CD4-positive, alpha-beta T cell treated with Interleukin-12 subunit alpha and Interleukin-12 subunit beta, for 1 hour (primary cell): ENCODE results near the gene LGR6.

Source experiments
- DNase-seq: peaks from one replicate; pipeline ENCODE4 v3.0.0-alpha.2; 2020

Gene LGR6

DNA sequence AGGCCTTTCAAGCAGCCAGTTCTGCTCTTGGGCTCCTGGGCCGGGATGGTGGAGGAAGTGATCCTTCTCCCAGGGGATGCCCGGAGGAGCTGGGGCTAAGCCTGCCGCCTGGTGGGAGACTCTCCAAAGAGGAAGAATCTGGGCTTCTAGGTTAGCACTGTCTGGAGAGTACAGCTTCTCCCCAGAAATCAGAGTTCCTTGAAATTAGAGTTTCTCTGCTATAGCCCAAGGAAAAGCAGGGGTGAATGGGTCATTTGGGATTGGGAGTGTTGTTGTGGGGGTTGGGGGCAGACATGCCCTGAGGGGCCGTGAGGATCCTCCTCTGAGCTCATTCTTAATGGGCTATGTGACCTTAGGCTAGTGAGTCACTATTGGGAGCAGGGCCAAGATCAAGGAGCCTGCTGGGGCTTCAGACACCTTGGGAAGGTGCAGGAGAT is 6.5 kb downstream of the LGR6 start:
- no peak for DNase-seq

DNA sequence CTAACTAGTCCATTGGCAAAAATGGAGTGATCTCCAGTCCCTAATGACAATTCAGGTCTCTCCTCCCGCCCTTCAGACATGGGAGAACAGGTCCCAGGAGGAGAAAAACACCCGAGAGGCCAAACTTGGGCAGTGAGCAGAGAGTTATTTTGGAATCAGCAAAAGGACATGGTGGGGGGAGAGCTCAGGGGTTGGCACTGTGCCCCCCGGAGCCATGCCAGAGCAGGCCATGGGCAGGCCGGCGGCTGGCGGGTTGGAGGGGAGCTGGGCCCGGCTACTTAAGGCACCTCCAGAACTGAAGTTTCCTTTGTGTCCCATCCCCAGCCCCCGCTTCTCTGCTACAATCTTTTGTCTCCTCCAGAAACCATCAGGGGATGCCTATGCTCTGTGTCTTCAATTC is 7.1 kb downstream of the LGR6 start:
- no peak for DNase-seq

DNA sequence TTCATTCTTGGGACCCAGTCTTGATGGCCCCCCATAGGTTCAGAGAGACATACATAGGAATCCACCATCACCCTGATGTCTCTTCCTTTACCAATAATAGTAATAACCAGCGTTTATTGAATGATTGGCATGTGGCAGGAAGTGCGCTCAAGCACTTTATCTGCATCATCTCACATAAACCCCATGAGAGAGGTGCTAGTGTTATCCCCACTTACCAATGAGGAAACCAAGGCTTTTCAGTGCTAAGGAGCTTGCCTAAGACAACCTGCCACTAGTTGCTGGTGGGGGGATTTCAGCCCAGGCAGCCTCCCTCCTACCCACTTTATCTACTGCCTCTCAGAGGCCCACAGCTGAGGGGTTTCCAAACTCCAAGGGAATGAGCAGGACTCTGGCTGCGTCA is 7.7 kb downstream of the LGR6 start:
- DNase-seq: peak; percentile 41

DNA sequence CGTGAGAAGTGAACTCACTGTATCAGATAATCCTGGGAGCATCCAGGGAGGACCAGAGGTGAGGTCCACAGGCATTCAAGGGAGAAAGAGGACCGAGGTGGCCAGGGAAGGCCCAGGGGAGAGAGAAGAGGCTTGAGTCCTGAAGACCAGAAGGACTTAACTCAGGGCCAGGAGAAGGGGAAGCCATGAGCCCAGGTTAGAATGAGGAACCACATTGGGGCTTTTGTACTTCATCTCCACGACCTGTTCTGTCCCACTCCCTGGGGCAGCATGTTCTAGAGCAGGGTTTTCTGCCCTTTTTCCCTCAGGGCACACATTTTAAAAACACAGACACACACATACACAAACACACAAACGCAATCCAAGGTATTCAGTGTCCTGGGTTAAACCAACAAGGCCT is 8.4 kb downstream of the LGR6 start:
- DNase-seq: no peak

GRCh38 chr1:202202500-202203168 is 9.0 kb downstream of the LGR6 start:
- no peak for DNase-seq

- DNase-seq: peak; percentile 36
These were observed 9.8 kb downstream of the LGR6 start for GRCh38 chr1:202203238-202204039.

DNA sequence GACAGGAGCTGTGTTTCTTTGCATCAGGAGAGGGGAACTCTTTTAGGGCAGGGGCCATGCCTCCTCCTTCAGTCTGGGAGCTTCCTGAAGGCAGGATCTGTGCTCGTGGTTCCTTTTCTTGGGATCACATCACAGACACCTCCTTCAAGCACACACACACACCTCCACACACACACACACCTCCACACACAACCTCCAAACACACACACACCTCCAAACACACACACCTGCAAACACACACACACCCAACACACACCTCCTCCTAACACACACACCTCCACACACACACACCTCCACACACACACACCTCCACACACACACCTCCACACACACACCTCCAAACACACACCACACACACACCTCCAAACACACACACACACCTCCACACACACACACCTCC is 10.5 kb downstream of the LGR6 start:
- DNase-seq: no peak

DNA sequence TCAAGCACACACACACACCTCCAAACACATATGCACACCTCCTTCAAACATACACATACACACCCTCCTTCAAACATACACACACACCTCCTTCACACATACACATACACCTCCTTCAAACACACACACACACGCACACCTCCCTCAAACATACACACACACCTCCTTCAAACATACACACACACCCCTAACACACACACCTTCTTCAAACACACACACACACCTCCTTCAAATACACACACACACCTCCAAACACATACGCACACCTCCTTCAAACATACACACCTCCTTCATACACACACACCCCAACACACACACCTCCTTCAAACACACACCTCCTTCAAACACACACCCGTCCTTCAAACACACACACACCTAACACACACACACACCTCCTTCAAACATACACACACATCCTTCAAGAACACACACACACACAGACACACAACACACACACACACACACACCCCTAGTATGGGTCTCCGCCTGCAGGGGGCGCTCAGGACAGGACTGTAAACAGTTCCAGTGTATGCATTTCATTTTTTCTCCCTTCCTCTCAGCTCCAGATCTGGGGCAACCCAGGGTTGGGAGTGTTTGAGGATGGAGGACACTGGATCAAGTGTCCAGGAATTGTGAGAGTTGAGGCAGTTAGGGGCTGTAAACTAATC is 12.1 kb downstream of the LGR6 start:
- peak; percentile 20 for DNase-seq

GRCh38 chr1:202207292-202207691 is 13.7 kb downstream of the LGR6 start:
- DNase-seq: no peak

- no peak for DNase-seq
These were observed 14.8 kb downstream of the LGR6 start for GRCh38 chr1:202208351-202208857.

DNA sequence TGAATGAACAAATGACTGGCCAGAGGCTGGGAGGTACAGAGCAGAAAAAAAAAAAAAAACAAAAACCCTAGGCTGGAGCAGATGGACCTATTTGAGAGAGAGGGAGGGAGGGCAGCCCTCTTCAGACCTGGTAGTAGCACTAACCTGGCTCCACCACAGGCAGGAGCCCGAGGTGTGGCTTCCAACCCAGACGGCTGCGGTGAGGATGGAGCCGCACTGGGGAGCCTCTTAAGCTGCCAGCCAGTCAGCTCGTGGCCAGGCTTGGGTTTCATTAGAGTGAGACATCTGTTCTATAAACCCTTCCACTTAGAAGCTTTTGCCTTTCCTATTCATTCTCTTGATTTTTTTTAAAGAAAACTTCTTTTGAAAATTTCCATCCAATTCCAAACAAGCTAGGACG is 16.8 kb downstream of the LGR6 start:
- no peak for DNase-seq

DNA sequence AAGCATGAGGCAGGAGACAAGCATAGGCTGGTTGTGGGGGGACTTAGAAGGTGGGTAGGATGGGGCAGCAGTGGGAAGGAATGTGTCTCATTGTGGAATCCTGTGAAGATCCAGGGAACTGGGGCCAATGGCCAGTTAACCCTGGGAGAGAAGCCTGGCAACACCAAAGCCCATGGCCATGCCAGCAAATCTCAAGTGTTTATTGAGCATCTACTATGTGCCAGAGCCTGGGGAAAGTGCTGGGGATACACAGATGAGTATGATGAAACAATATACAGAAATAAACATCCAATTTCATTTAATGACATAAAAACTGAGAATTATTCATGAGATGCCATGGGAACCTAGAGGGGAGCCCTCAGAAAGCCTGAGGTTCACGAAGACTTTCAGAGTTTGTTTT is 17.4 kb downstream of the LGR6 start:
- DNase-seq: no peak

DNA sequence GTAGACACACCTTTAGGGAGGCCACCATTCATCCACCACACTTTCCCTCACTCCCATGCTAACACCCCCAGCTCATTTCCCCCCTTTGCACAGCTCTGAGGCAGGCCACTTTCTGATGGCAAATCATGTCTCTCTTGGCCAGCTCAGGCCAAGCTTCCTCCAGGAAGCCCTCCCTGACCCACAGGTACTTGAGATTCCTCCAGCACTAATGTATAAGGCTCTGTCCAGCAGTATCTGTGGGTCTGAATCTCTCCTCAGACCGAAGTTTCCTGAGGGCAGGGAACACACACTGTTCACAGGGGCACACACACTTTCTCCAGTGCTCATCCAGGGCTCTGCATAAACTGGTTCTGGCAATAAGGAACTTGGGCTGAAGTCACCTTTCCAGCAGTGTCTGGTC is 19.2 kb downstream of the LGR6 start:
- no peak for DNase-seq

GRCh38 chr1:202213361-202214088 is 19.9 kb downstream of the LGR6 start:
- DNase-seq: no peak

DNA sequence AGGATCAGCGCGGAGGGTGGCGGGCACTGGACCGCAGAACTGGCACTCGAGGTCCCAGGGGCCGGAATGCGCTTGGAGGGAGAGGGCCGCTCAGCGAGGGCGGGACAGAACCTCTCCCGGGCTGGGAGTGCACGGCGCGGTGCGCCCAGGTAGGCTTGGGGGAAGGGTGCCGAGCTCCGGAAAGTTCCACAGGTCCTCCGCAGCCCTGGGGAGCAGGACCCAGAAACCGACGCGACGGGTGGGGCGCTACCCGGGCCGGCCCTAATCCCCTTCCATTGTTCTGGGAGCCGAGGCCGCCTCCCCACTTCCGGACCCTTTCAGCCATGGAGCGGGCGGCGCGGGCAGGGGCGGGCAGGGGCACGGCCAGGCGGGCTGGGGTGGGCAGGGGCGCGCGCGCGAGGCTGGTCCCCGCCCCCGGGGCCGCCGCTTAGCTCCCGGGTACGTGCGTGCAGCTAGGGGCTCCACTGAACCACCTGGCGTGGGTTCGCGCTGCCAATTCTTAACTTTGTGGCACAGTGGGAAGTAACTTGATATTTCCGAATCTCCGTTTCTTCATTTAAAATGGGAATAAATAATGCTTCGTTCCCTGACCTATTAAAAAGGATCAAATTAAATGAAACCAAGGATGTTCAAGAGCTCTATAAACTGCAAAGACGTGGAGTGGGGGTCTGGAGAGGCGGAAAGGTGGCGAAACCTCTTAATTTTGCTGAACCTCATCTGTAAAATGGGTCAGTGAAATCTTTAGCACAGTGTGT is 20.7 kb downstream of the LGR6 start:
- DNase-seq: no peak

DNA sequence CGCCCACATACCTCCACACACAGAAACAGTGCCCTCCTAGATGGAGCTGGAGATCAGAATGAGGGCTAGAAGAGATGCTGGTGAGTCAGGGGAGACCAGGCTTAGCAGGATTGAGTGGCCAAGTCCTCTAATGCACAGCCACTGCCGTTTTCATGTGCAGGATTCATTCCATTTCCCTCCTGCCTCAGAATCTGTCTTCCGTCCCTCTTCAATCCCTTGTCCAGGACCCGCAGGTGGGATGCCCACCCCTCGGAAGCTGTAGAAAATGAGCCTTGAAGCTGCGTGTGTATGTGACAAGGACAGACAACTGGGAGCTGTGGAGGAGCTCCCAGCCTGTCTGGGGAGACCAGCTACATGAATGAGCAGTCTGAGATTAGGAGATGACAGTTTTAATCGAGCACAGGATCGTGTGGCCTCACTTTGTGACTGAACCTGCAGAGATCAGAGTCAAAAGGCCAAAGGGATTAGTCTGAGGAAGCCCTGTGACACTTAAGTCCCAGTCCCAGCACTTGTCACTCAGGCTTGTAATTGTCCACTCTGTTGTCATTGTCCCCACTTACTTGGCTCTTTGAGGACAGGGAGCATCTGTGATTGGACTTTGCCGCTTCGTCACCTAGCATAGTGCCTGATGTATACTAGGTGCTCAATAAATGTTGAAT is 22.0 kb downstream of the LGR6 start:
- DNase-seq: no peak

DNA sequence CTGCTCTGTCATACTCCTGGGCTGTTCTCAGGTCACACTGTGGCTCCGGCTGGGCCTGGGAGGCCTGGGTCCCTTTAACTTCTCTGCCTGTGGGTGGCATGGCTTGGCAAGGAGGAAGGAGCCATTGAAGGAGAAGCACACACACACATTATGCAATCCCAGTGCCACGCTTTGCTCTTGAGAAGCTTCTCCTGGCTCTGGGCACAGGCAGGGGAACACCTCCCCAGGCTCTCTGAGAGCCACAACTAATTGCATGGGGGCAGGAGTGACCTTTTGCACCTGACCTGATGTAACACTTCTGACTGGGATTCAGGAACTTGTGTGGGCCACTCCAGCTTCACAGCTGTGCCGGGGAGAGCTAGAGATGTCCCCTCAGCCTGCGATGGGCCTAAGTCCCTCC is 23.1 kb downstream of the LGR6 start:
- DNase-seq: no peak

DNA sequence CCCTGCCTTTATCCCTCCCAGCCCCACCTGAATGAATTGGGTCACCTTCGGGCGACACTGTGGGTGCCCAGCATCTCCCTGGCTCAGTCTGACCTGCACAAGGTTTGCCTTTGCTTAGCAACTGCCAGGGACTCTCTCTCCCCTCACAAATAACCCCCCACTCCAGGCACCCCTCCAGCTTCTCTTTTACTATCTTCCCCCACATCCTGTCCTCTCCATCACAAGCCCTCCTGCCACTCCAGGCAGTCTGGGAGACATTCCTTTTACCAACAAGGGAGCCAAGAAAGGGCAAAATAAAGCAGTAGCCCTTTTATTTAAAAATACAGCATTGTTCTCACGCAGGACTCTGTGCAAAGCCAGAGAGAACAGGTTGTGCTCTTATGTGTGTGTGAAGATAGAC is 23.9 kb downstream of the LGR6 start:
- DNase-seq: no peak

- DNase-seq: no peak
These were observed 24.4 kb downstream of the LGR6 start for GRCh38 chr1:202217951-202218350.

GRCh38 chr1:202220733-202221132 is 27.1 kb downstream of the LGR6 start:
- no peak for DNase-seq
